Muscle of arm (tissue), 12 donors: ENCODE data around the gene PSEN1. TPM values are rescaled to one million over a fixed set of nuclear protein-coding genes. Genes with fewer than 3 reads are reported as not detected.

Experiments
- DNase-seq: peaks from one replicate; pipeline ENCODE4 v3.0.0-alpha.2; 2013
- polyA plus RNA-seq, 12 donors: library from polyadenylated mRNA; unstranded; fragments of 120-200 nt; gene quantifications; one replicate each; pipeline ENCODE4 v1.2.1, GENCODE V29; 2013; ENCODE audit not compliant: insufficient read length in 12 of 12

The PSEN1 gene
- polyA plus RNA-seq, 12 donors = 29.2 to 46.9 (median 35.5) TPM; not detected in 1

- no peak for DNase-seq
Observed at GRCh38 chr14:73251516-73252215, 115.4 kb downstream of the PSEN1 start.

- DNase-seq = no peak
Observed at GRCh38 chr14:73252491-73253322, 116.4 kb downstream of the PSEN1 start.

GRCh38 chr14:73253323-73253610 lies 117.0 kb downstream of the PSEN1 start:
- DNase-seq = no peak

GRCh38 chr14:73253721-73254120 lies 117.4 kb downstream of the PSEN1 start:
- DNase-seq = no peak

GRCh38 chr14:73254247-73255004 lies 118.1 kb downstream of the PSEN1 start:
- no peak for DNase-seq

GRCh38 chr14:73255005-73255400 lies 118.7 kb downstream of the PSEN1 start:
- no peak for DNase-seq

GRCh38 chr14:73255693-73256225 lies 119.5 kb downstream of the PSEN1 start:
- DNase-seq = no peak

GRCh38 chr14:73258076-73258475 lies 121.8 kb downstream of the PSEN1 start:
- no peak for DNase-seq

- DNase-seq = no peak
Observed at GRCh38 chr14:73258845-73259611, 122.7 kb downstream of the PSEN1 start.

GRCh38 chr14:73259837-73260236 lies 123.5 kb downstream of the PSEN1 start:
- DNase-seq = no peak

- DNase-seq = no peak
Observed at GRCh38 chr14:73260574-73260973, 124.3 kb downstream of the PSEN1 start.

GRCh38 chr14:73261075-73261474 lies 124.8 kb downstream of the PSEN1 start:
- DNase-seq = no peak

- no peak for DNase-seq
Observed at GRCh38 chr14:73261520-73262426, 125.5 kb downstream of the PSEN1 start.

GRCh38 chr14:73262427-73263183 lies 126.3 kb downstream of the PSEN1 start:
- no peak for DNase-seq

- no peak for DNase-seq
Observed at GRCh38 chr14:73263606-73264005, 127.3 kb downstream of the PSEN1 start.

- DNase-seq = no peak
Observed at GRCh38 chr14:73264080-73264884, 128.0 kb downstream of the PSEN1 start.

- no peak for DNase-seq
Observed at GRCh38 chr14:73264885-73265720, 128.8 kb downstream of the PSEN1 start.

- DNase-seq = no peak
Observed at GRCh38 chr14:73265721-73266046, 129.4 kb downstream of the PSEN1 start.
